AG10803 (cell line): ENCODE measurements around the gene SEC14L2.
"Not testable (repeated sequence)": the region's sequence is repeated elsewhere in the genome, so short reads cannot be mapped to it uniquely, and the experiment has no call there.

Source experiments
- DNase-seq: peaks from one replicate; pipeline ENCODE4 v3.0.0; 2010; ENCODE audit warnings: low read depth
- H3K4me3 ChIP-seq: 2 replicates; pipeline ENCODE4 v1.5.1; 2011; ENCODE audit warnings: mild to moderate bottlenecking, low read length, control low read depth
- TF ChIP-seq, protein P1 (sequence below): conservative IDR thresholded peaks from 2 replicates; pipeline ENCODE4 v1.5.1; 2011; ENCODE audit warnings: mild to moderate bottlenecking, low read length, control low read depth, inconsistent platforms

The SEC14L2 gene

DNA sequence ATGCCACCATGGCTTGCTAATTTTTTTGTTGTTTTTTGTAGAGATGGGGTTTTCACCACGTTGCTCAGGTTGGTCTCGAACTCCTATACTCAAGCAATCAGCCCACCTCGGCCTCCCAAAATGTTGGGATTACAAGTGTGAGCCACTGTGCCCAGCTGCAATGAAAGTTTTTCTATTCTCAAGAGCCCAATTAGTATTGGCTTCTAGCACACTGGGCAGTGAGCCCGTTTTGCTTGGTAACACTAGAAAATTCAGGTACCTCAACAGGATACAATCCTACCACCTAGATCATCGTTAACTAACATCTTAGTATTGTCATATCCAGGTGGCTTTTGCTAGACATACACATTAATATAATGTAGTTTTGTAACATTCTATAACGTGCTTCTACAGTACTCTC lies 56.0 kb downstream of the SEC14L2 start:
- DNase-seq, result no peak
- H3K4me3 ChIP-seq, result no peak overlapping the region
- TF ChIP-seq, protein P1, sequence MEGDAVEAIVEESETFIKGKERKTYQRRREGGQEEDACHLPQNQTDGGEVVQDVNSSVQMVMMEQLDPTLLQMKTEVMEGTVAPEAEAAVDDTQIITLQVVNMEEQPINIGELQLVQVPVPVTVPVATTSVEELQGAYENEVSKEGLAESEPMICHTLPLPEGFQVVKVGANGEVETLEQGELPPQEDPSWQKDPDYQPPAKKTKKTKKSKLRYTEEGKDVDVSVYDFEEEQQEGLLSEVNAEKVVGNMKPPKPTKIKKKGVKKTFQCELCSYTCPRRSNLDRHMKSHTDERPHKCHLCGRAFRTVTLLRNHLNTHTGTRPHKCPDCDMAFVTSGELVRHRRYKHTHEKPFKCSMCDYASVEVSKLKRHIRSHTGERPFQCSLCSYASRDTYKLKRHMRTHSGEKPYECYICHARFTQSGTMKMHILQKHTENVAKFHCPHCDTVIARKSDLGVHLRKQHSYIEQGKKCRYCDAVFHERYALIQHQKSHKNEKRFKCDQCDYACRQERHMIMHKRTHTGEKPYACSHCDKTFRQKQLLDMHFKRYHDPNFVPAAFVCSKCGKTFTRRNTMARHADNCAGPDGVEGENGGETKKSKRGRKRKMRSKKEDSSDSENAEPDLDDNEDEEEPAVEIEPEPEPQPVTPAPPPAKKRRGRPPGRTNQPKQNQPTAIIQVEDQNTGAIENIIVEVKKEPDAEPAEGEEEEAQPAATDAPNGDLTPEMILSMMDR, result no peak

DNA sequence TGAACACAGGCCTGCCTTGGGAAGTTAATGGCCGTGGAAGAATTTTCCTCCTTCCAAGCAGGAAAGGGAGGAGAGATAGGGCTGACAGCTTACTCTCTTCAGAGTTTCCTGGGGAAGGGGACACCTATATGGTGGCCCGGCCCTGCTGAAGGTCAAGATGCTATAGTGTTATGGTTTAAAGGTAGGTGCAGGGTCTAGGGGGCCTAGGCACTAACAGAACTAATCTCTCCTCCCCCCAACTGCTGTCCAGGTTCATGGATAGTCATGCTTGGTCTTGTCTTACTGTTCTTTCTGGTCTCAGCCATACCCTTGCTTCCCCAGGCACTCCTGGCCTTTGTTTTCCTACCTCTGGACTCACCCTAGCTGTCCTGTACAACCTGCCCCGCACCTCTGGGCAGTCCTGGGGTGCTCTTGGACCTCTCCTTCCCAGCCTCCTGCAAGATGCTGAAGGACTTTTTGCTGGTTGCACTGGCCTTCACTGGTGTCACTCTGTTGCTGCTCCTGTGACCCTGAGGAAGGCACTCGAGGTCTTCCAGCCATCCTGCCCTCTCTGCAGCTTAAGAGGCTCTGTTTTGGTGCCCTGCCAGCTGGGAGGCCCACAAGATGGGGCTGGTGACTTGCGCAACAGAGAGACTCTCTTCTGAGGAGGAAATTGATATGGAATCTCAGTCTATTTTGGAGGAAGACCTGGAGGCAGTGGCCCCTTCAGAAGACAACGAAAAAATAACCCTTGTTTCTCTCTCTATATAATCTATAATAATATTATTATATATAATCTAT lies 57.1 kb downstream of the SEC14L2 start:
- H3K4me3 ChIP-seq, result no peak overlapping the region
- DNase-seq, result no peak
- TF ChIP-seq, protein P1, result no peak

DNA sequence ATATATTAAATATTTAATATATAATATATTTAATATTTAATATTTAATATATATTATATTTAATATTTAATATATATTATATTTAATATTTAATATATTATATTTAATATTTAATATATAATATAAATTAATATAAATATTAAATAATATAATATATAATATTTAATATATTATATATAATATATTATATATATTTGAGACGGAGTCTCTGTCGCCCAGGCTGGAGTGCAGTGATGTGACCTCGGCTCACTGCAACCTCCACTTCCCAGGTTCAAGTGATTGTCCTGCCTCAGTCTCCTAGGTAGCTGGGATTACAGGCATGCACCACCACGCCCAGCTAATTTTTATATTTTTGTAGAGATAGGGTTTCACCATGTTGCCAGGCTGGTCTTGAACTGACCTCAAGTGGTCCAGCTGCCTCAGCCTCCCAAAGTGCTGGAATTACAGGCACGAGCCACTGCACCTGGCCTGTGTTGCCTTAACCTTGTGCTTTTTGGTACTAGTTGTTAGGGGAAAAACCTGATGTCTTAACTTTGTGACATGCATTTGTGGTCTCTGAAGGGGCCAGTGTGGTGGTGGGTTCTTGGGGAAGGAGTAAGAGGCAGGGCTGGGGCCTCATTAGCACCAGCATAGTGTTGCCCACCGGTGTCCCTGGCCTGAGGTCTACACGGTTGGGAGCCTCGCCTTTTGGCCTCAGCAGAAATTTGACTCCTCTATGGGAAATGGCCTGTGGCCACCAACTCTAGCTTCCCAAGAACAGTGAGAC lies 58.4 kb downstream of the SEC14L2 start:
- no peak for DNase-seq
- TF ChIP-seq, protein P1, result no peak
- no peak overlapping the region for H3K4me3 ChIP-seq

DNA sequence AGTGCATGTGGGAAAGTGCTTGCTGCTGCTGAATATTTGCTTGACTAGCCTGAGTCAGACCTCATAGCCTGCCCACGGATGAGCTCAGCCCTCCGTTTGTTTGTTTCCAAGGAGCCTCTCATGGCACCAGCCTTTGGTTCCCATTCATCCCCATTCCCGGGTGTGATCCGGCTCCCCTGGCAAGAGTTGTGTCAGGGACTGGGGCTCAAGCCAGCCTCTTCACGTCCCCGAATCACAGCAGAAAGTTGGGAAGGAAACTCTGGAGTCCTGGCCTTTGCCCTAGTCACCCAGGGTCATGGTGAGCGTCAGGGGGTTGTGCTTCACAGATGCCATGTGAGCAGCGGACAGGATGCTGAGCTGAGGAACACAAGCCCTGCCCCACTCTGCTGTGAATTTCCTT lies 61.2 kb downstream of the SEC14L2 start:
- TF ChIP-seq, protein P1, result no peak
- no peak overlapping the region for H3K4me3 ChIP-seq
- DNase-seq, result no peak

DNA sequence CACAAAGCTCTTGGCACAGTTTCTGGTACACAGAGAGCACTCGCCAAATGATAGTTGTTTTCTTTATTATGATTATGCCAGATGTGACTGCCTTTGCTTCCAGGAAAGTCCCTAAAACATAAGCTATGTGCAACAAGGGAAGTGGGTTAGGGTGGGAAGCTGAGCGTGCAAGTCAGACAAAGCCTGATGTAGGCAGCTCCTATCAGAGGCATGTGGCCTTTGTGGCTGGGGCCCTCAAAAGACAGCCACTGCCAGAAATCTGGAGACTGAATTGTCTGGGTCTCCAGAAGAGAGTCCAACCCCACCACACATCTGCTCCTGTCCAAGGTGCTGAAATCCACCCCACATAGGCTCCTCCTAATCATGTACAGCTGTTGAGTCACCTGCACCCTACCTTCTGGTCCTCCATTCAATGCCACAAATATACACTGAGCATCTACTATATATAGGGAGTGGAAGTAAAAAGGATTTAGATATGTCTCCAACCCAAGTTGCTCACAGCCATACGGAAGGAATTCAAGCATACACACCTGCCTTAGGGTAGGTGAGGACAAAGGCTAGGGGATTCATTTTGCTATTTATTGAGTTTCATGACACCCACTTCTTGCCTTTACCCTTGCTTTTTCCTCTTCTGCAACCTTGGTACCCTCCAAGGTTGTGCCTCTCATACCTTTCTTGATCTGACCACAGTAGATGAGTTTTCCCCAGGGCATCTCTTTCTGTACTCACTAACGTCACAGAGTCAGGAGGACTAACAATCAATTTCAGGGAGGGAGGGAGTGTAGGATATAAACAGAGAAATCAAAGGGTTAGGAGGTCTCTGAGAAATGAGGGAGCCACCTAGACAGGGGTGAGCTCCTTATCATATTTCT lies 62.6 kb downstream of the SEC14L2 start:
- DNase-seq, result no peak
- TF ChIP-seq, protein P1, result no peak
- H3K4me3 ChIP-seq, result no peak overlapping the region

DNA sequence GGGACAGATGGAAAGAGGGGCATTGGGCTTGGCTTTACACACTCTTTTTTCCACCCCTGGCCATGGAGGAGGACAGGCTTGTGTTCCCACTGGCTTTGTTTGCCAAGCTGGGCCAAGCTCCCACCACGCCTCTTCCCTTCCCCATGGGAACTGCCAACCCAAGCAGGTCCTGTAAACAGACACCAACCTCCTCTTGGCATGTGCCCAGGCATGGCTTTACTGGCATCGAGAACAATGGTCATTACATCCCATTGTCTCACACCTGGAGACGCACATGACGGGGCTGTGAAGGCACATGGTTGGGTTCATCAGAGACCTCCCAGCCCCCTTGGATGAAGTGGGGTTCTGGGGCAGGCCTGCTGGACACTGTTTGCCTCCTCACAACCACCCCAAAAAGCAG lies 63.3 kb downstream of the SEC14L2 start:
- no peak for DNase-seq
- TF ChIP-seq, protein P1, result no peak
- H3K4me3 ChIP-seq, result no peak overlapping the region

DNA sequence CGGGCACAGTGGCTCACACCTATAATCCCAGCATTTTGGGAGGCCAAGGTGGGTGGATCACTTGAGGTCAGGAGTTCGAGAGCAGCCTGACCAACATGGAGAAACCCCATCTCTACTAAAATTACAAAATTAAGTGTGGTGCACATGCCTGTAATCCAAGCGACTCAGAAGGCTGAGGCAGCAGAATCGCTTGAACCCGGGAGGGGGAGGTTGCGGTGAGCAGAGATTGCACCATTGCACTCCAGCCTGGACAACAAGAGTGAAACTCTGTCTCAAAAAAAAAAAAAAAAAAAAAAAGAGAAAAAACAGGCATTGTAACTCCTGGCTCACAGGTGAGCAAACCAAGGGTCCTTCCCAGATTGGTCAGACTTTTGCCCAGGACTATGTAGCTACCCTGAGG lies 63.7 kb downstream of the SEC14L2 start:
- H3K4me3 ChIP-seq, DNase-seq: not testable (repeated sequence)
